GM10266 (cell line): Measurements from ENCODE around the gene NOC3L.
"Not testable (repeated sequence)": the region's sequence is repeated elsewhere in the genome, so short reads cannot be mapped to it uniquely, and the experiment has no call there.

Experiments
- DNase-seq: peaks from one replicate; pipeline ENCODE4 v3.0.0; 2012; ENCODE audit errors: extremely low spot score
- CTCF ChIP-seq: IDR thresholded peaks from 2 replicates; pipeline ENCODE4 v1.5.1; 2012; ENCODE audit warnings: mild to moderate bottlenecking, low read depth; ENCODE audit not compliant: control insufficient read depth, insufficient read depth; ENCODE audit errors: missing control alignments

The NOC3L gene

DNA sequence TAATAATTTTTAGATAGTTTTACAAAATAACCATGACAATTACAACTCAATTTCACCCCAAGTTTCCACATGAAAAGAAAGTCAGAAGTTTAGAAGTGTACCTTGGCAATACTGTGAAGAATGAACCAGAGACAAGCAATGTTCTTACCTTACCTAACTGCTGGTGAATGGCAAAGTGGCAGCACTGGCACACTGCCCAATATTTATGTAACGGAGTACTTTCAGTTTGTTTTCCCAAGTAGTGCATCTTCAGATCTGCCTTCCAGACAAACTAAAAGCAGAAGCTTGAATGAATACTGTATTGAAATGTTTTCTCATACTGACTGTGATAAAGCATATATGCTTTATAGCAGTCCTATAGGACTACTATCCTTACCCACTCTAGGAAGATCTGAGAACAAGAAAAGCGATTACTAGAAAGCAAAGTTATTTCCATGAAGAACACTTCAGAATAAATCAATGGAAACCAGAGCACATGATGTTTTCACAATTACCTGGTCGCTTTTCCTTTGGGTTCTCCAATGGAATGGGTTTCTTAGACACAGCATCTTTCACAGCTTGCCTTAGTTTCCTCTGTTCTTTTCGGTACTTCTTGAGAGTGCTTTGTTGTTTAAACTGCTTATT lies 1.5 kb downstream of the NOC3L start:
- DNase-seq = no peak
- TF ChIP-seq CTCF = no peak

- no peak for DNase-seq
- no peak for TF ChIP-seq CTCF
Measured at GRCh38 chr10:94358480-94358879, 4.3 kb downstream of the NOC3L start.

DNA sequence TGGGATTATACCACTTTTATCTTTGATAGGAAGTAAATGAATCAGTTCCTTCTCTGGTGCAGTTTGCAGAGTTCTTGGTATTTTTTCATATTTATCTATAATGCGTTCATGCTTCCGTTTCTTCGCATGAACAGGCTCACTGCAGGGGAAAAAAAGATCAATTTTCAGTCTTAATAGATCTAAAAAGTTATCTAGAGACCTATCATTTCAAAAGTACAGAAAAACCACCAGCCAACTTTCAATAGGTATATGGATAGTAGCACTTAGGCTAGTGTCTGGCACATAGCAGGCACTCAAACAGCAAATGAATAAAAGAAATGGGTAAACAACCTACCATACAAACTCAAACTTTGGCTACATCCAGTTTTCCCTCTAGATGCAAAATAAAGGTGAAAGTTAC lies 5.5 kb downstream of the NOC3L start:
- DNase-seq = no peak
- no peak for TF ChIP-seq CTCF

DNA sequence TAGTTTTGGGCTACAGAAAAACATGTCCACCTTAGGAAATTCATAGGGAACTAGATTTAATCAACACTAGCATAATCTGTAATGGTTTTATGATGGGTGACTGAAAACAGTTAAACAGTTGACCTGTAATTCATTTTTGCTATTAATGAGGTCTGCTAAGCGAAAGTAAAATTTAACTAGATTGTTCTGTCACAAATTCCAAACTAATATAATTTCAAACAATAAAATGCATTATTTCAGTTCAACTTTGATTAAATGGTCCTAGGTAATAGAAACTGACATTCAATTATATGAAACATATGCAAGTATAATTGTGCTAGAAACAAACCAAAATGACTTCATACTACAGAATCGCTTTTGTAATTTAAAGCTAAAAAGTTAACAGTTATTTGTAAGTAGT lies 6.9 kb downstream of the NOC3L start:
- TF ChIP-seq CTCF = no peak
- DNase-seq = no peak

- DNase-seq = no peak
- no peak for TF ChIP-seq CTCF
Measured at GRCh38 chr10:94353336-94353735, 9.4 kb downstream of the NOC3L start.

- no peak for DNase-seq
- TF ChIP-seq CTCF = no peak
Measured at GRCh38 chr10:94351089-94351488, 11.7 kb downstream of the NOC3L start.

GRCh38 chr10:94350500-94350899 lies 12.2 kb downstream of the NOC3L start:
- not testable (repeated sequence) for DNase-seq

GRCh38 chr10:94349327-94349726 lies 13.4 kb downstream of the NOC3L start:
- TF ChIP-seq CTCF = no peak
- no peak for DNase-seq
